Right lobe of liver (tissue), 6 donors: ENCODE results near the gene CRYGD. TPM values are rescaled to one million over a fixed set of nuclear protein-coding genes. Genes with fewer than 3 reads are reported as not detected.
"Not testable (repeated sequence)": the region's sequence is repeated elsewhere in the genome, so short reads cannot be mapped to it uniquely, and the experiment has no call there.

Experiments
- ATAC-seq, 4 donors: fragments of 200-7000 bp; cut with Tn5 transposase; one replicate each; pipeline ENCODE4 v1.9.1; 2020; ENCODE audit warnings: mild to moderate bottlenecking in 4 of 4, moderate library complexity in 4 of 4
- DNase-seq, 3 donors: peaks; one replicate each; pipeline ENCODE4 v3.0.0-alpha.2; 2020
- H3K27ac ChIP-seq, 3 donors: fragments of 200-600 bp; one replicate each; pipeline ENCODE4 v1.8.0; 2022
- H3K27me3 ChIP-seq, 2 donors: fragments of 200-600 bp; one replicate each; pipeline ENCODE4 v1.8.0; 2022
- H3K36me3 ChIP-seq, 4 donors: fragments of 200-600 bp; sonication (generic) in 1 of 4; one replicate each; pipeline versions ENCODE4 v1.5.1 to v1.8.0; 2017 to 2022; ENCODE audit warnings: control low read depth in 1 of 4
- H3K4me1 ChIP-seq, 4 donors: fragments of 200-600 bp; sonication (generic) in 1 of 4; one replicate each; pipeline versions ENCODE4 v1.5.1 to v1.8.0; 2017 to 2022; ENCODE audit warnings: control low read depth in 1 of 4
- H3K4me3 ChIP-seq, 3 donors: fragments of 200-600 bp; one replicate each; pipeline ENCODE4 v1.8.0; 2022
- H3K9me3 ChIP-seq, 4 donors: fragments of 200-600 bp; sonication (generic) in 1 of 4; one replicate each; pipeline versions ENCODE4 v1.5.1 to v1.8.0; 2017 to 2022; ENCODE audit warnings: control low read depth in 1 of 4
- POLR2A ChIP-seq: fragments of 450-650 bp; IDR thresholded peaks from one replicate; pipeline ENCODE4 v1.6.1; 2017; ENCODE audit warnings: antibody characterized with exemption, mild to moderate bottlenecking
- WGBS: methylation state at CpG from one replicate; pipeline ENCODE4 v1.1.6; 2018; ENCODE audit warnings: low coverage, low lambda C conversion rate; ENCODE audit not compliant: insufficient coverage; ENCODE audit errors: missing lambda C conversion rate; 5-methylcytosine and 5-hydroxymethylcytosine counted together
- intact Hi-C, 2 donors: fragments of 100-400 bp; cut with DNase I; formaldehyde crosslinking; loops; one replicate each; pipeline versions ENCODE4 v1.11.2 to v1.14.1; 2022
- total RNA-seq, 6 experiments: library from RNA; depleted of rRNA in 2 of 6; stranded (reverse); fragments of >200 nt in 2 of 6; fragmentation: NEBNext Ultra II Directional in 3 of 6; extraction: Animal tissue kit (Norgen Biotek cat#: 25700) in 3 of 6; gene quantifications; one replicate each; pipeline versions ENCODE4 v1.1.0 to v1.2.4, GENCODE V29; 2016 to 2023
- TF ChIP-seq, protein P1 (sequence below), 4 donors: fragments of 200-600 bp in 3 of 4; fragments of 450-650 bp in 1 of 4; IDR thresholded peaks; one replicate each; pipeline versions ENCODE4 v1.5.1 to v1.8.0; 2016 to 2022; ENCODE audit warnings: antibody characterized with exemption in 4 of 4, mild to moderate bottlenecking in 2 of 4
- donor health status: DM: no; HTN: yes; CAD: no.
- donor health status: DM: no; HTN: no; CAD: no.
- donor health status: DM: no; HTN: no; CAD: no.
- donor health status: DM: no; HTN: yes; CAD: no.
- donor health status: DM: no; HTN: yes; CAD: no.

Gene CRYGD
- total RNA-seq, 6 experiments from 2014 or later = not detected

DNA sequence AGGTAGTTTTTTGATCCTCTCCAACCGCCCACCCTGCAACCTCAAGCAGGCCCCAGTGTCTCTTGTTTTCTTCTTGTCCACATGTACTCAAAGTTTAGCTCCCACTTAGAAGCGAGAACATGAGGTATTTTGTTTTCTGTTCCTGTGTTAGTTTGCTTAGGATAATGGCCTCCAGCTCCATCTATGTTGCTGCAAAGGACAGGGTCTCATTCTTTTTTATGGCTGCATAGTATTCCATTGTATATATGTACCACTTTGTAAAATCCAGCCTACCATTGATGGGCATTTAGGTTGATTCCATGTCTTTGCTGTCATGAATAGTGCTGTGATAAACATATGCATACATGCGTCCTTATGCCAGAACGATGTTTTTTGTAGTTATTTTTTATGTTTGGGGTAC, 2.8 kb upstream of the CRYGD start:
- H3K4me1 ChIP-seq = no peaks in the 10 kb centered on the region
- DNase-seq (no peak), ATAC-seq (no peak)
- no peaks in the 10 kb centered on the region for H3K36me3 ChIP-seq
- WGBS = 87% methylated on average over 4 of the region's 4 CpGs
- no peaks in the 10 kb centered on the region for H3K27me3 ChIP-seq
- H3K27ac ChIP-seq = no peak overlapping the region
- H3K9me3 ChIP-seq = no peaks in the 10 kb centered on the region
- intact Hi-C loops = no loop called here
- TF ChIP-seq, protein P1, sequence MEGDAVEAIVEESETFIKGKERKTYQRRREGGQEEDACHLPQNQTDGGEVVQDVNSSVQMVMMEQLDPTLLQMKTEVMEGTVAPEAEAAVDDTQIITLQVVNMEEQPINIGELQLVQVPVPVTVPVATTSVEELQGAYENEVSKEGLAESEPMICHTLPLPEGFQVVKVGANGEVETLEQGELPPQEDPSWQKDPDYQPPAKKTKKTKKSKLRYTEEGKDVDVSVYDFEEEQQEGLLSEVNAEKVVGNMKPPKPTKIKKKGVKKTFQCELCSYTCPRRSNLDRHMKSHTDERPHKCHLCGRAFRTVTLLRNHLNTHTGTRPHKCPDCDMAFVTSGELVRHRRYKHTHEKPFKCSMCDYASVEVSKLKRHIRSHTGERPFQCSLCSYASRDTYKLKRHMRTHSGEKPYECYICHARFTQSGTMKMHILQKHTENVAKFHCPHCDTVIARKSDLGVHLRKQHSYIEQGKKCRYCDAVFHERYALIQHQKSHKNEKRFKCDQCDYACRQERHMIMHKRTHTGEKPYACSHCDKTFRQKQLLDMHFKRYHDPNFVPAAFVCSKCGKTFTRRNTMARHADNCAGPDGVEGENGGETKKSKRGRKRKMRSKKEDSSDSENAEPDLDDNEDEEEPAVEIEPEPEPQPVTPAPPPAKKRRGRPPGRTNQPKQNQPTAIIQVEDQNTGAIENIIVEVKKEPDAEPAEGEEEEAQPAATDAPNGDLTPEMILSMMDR (IDR thresholded peaks at IDR 0.05) = no peak
- no peak overlapping the region for H3K4me3 ChIP-seq

DNA sequence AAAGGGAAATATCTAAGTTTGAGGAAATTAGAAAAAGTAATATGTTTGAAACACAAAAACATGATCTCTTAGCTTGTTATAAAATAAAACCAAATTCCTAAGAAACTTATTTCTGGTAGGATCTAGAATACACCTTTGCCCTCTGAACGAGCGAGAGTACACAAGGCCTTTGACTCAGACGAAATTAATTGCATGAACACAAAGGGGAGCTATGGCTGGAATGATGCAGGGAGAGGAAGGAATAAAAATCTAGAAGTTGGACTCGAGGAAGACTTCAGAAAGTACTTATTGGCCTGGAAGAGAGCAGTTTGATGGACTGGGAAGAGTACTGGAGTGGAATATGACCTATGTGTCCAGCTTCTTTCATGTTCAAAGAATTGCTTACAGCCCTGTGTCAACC, 927 bp upstream of the CRYGD start:
- WGBS = 53% methylated on average over 4 of the region's 4 CpGs

DNA sequence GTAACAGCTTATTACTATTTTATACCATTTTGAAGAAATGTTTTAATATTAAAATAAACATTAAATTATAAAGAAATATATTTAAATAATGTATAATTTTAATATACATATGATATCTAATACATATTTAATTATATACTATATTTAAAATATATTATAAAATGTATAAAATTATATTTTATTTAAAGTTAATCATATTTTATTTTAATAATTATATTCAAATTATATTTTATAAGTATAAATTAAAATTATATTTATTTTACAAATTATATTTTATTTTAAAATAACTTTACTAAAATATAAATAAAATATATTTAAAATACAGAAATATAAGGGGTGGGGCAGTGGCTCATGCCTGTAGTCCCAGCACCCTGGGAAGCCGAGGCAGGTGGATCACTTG, 2.1 kb downstream of the CRYGD start:
- Histone ChIP-seq H3K4me1 (no peaks in the 10 kb centered on the region), H3K9me3 (no peaks in the 10 kb centered on the region), H3K36me3 (no peaks in the 10 kb centered on the region), H3K27me3 (no peaks in the 10 kb centered on the region), H3K4me3 (no peak overlapping the region), H3K27ac (no peak overlapping the region)
- intact Hi-C loops = no loop called here
- no peak for ATAC-seq
- DNase-seq = no peak
- TF ChIP-seq, protein P1 (IDR thresholded peaks at IDR 0.05) = no peak
- no peak for TF ChIP-seq POLR2A
- 64% methylated on average over 1 of the region's 1 CpG for WGBS

More for the DNA sequence above, 927 bp upstream of the CRYGD start:
- ATAC-seq (no peak), DNase-seq (no peak)
- TF ChIP-seq, protein P1 (IDR thresholded peaks at IDR 0.05) = no peak
- TF ChIP-seq POLR2A = no peak
- intact Hi-C loops = no loop called here
- no peaks in the 10 kb centered on the region for H3K36me3 ChIP-seq
- H3K4me3 ChIP-seq = no peak overlapping the region
- no peaks in the 10 kb centered on the region for H3K9me3 ChIP-seq
- H3K27ac ChIP-seq = no peak overlapping the region
- no peaks in the 10 kb centered on the region for H3K27me3 ChIP-seq
- no peaks in the 10 kb centered on the region for H3K4me1 ChIP-seq

DNA sequence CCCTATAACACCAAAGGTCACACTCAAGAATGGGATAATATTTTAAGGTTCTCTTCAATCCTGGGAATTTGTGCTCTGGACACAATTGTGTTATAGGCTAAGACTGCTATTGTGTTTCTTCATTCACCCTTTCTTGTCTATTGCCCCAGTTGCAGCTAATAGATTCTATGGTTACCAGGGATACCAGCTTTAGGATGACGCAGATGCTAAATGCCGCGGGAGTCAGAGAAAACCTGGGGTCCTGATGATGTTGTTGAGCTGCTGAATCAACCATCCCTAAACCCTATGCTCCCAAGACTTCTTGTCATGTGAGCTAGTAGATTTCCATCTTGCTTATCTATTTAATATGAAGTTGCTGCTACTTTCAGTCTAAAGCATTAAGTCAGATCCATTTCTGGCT, 5.4 kb downstream of the CRYGD start:
- WGBS = 100% methylated on average over 1 of the region's 3 CpGs
- no peak for ATAC-seq

DNA sequence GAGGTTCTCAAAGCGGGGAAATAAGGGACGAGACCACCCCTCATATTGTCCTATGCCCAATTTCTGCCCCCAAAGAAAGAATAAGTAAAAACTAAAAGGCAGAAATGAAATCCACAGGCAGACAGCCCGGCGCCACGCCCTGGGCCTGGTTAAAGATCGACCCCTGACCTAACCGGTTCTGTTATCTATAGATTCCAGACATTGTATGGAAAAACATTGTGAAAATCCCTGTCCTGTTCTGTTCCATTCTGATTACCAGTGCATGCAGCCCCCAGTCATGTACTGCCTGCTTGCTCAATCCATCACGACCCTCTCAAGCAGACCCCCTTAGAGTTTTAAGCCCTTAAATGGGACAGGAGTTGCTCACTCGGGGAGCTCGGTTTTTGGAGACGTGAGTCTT, 6.9 kb downstream of the CRYGD start:
- H3K4me1 ChIP-seq, intact Hi-C loops, DNase-seq, H3K9me3 ChIP-seq, H3K36me3 ChIP-seq, H3K27ac ChIP-seq, ATAC-seq, H3K27me3 ChIP-seq, H3K4me3 ChIP-seq: not testable (repeated sequence)
- WGBS = 85% methylated on average over 10 of the region's 11 CpGs

More for the DNA sequence above, 5.4 kb downstream of the CRYGD start:
- H3K27ac ChIP-seq = no peak overlapping the region
- intact Hi-C loops = no loop called here
- H3K27me3 ChIP-seq = no peaks in the 10 kb centered on the region
- no peak overlapping the region for H3K4me3 ChIP-seq
- DNase-seq = no peak
- no peaks in the 10 kb centered on the region for H3K4me1 ChIP-seq
- no peak for TF ChIP-seq POLR2A
- TF ChIP-seq, protein P1 (IDR thresholded peaks at IDR 0.05) = no peak
- no peaks in the 10 kb centered on the region for H3K9me3 ChIP-seq
- no peaks in the 10 kb centered on the region for H3K36me3 ChIP-seq
